CD1c-positive myeloid dendritic cell (primary cell): ENCODE results near the gene SRSF2.
"Not testable (repeated sequence)": the region's sequence is repeated elsewhere in the genome, so short reads cannot be mapped to it uniquely, and the experiment has no call there.

Experiments
- DNase-seq: peaks from one replicate; pipeline ENCODE4 v3.0.0-alpha.2; 2016; ENCODE audit errors: extremely low spot score

SRSF2 gene

GRCh38 chr17:76700617-76701470 lies 36.3 kb downstream of the SRSF2 start:
- DNase-seq: no peak

- DNase-seq: no peak
Measured at GRCh38 chr17:76700270-76700616, 36.9 kb downstream of the SRSF2 start.

GRCh38 chr17:76698466-76698977 lies 38.6 kb downstream of the SRSF2 start:
- not testable (repeated sequence) for DNase-seq

- no peak for DNase-seq
Measured at GRCh38 chr17:76697702-76698465, 39.2 kb downstream of the SRSF2 start.

- DNase-seq: no peak
Measured at GRCh38 chr17:76696763-76697701, 40.1 kb downstream of the SRSF2 start.

- DNase-seq: no peak
Measured at GRCh38 chr17:76695059-76695831, 41.9 kb downstream of the SRSF2 start.

- DNase-seq: no peak
Measured at GRCh38 chr17:76691379-76692191, 45.5 kb downstream of the SRSF2 start.

GRCh38 chr17:76690596-76691280 lies 46.4 kb downstream of the SRSF2 start:
- no peak for DNase-seq

GRCh38 chr17:76689859-76690258 lies 47.3 kb downstream of the SRSF2 start:
- no peak for DNase-seq

GRCh38 chr17:76688165-76688622 lies 48.9 kb downstream of the SRSF2 start:
- no peak for DNase-seq

GRCh38 chr17:76687298-76688164 lies 49.6 kb downstream of the SRSF2 start:
- no peak for DNase-seq

GRCh38 chr17:76686538-76687297 lies 50.4 kb downstream of the SRSF2 start:
- DNase-seq: no peak

- DNase-seq: no peak
Measured at GRCh38 chr17:76685846-76686245, 51.3 kb downstream of the SRSF2 start.

- DNase-seq: no peak
Measured at GRCh38 chr17:76685366-76685765, 51.8 kb downstream of the SRSF2 start.

- DNase-seq: no peak
Measured at GRCh38 chr17:76684756-76685155, 52.4 kb downstream of the SRSF2 start.
